Measurements from ENCODE around the gene CMIP. TPM values are rescaled to one million over a fixed set of nuclear protein-coding genes. Genes with fewer than 3 reads are reported as not detected.
"Not testable (repeated sequence)": the region's sequence is repeated elsewhere in the genome, so short reads cannot be mapped to it uniquely, and the experiment has no call there.

CMIP gene
- total RNA-seq, 1 experiment from 2014 or later = 25.7 TPM

DNA sequence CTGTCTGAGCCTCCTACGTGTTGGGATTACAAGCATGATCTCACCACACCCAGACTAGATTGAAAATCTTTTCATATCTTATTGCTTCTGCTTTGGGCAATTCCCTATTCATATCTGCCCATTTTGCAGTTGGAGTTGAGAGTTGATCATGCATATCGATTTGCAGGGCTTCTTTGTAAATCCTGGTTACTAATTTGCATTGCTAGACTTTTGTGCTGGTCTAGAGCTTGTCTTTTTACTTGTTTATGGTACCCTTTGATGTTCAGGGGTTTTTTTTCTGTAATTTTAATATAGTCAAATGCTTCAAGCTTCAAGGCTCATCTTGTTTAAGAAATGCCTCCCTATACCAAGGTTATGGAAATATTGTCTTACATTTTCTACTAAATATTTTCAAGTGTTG, 23.5 kb upstream of the CMIP start:
- H2AFZ ChIP-seq (ENCODE audit: low read length) = no peak overlapping the region
- TF ChIP-seq, protein P1, sequence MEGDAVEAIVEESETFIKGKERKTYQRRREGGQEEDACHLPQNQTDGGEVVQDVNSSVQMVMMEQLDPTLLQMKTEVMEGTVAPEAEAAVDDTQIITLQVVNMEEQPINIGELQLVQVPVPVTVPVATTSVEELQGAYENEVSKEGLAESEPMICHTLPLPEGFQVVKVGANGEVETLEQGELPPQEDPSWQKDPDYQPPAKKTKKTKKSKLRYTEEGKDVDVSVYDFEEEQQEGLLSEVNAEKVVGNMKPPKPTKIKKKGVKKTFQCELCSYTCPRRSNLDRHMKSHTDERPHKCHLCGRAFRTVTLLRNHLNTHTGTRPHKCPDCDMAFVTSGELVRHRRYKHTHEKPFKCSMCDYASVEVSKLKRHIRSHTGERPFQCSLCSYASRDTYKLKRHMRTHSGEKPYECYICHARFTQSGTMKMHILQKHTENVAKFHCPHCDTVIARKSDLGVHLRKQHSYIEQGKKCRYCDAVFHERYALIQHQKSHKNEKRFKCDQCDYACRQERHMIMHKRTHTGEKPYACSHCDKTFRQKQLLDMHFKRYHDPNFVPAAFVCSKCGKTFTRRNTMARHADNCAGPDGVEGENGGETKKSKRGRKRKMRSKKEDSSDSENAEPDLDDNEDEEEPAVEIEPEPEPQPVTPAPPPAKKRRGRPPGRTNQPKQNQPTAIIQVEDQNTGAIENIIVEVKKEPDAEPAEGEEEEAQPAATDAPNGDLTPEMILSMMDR (conservative IDR thresholded peaks at IDR 0.05; ENCODE audit: low read depth, low read length) = no peak
- no peak for TF ChIP-seq EZH2phosphoT487 (IDR thresholded peaks at IDR 0.05; ENCODE audit: borderline replicate concordance, low read length)
- no peak for TF ChIP-seq EZH2 (IDR thresholded peaks at IDR 0.05; ENCODE audit: low read length, unreplicated experiment)
- no peak overlapping the region for H3K4me3 ChIP-seq (ENCODE audit: low read length)
- H3K4me1 ChIP-seq (ENCODE audit: insufficient read depth, low read length) = no peaks in the 10 kb centered on the region
- H3K9me2 ChIP-seq (replicated peaks; ENCODE audit: low read length) = no peaks in the 10 kb centered on the region
- H3K4me2 ChIP-seq (ENCODE audit: low read length) = no peak overlapping the region
- H3K9ac ChIP-seq (ENCODE audit: low read length) = no peak overlapping the region
- no peaks in the 10 kb centered on the region for H3K9me3 ChIP-seq (ENCODE audit: low read length)
- intact Hi-C loops (cut with micrococcal nuclease) = no loop called here
- no peaks in the 10 kb centered on the region for H3F3A ChIP-seq (ENCODE audit: low read length, unreplicated experiment)
- POLR2A ChIA-PET (ENCODE audit: unreplicated experiment) = no interaction called here
- no peak for DNase-seq
- H4K20me1 ChIP-seq (ENCODE audit: low read length) = no peaks in the 10 kb centered on the region
- BruUV-seq (replicated peaks) = no TSS peak
- H3K79me2 ChIP-seq (ENCODE audit: low read length) = no peaks in the 10 kb centered on the region
- no peak for ATAC-seq
- CTCF ChIA-PET = no interaction called here
- H3K27ac ChIP-seq (ENCODE audit: low read length) = no peak overlapping the region
- no peaks in the 10 kb centered on the region for H3K27me3 ChIP-seq (ENCODE audit: low read length)
- no peaks in the 10 kb centered on the region for H3K36me3 ChIP-seq (ENCODE audit: low read depth, low read length)

DNA sequence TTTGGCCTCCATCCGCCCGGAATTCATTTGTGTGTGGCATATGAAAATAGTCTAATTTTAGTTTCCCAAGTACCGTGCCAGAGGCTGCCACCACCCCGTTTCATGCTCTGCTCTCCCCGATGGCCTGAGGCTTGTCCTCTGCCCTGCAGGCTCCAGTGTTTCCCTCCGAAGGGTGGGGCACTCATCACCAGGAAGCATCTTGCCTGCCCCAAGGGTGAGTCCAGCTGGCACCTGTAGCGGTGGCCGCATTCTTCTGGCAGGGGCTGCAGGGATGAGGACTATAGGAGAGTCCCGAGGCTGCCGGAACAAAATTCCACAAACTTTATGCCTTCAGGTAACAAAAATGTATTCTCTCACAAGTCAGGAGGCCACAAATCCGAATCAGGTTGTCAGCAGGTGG, 23.1 kb upstream of the CMIP start:
- Histone ChIP-seq H3K9ac (ENCODE audit: low read length) (no peak overlapping the region), H3K4me1 (ENCODE audit: insufficient read depth, low read length) (no peaks in the 10 kb centered on the region), H3K9me2 (replicated peaks; ENCODE audit: low read length) (no peaks in the 10 kb centered on the region), H3K79me2 (ENCODE audit: low read length) (no peaks in the 10 kb centered on the region), H3K9me3 (ENCODE audit: low read length) (no peaks in the 10 kb centered on the region), H3K4me2 (ENCODE audit: low read length) (no peak overlapping the region), H3F3A (ENCODE audit: low read length, unreplicated experiment) (no peaks in the 10 kb centered on the region), H4K20me1 (ENCODE audit: low read length) (no peaks in the 10 kb centered on the region), H3K27ac (ENCODE audit: low read length) (no peak overlapping the region), H3K27me3 (ENCODE audit: low read length) (no peaks in the 10 kb centered on the region), H2AFZ (ENCODE audit: low read length) (no peak overlapping the region), H3K4me3 (ENCODE audit: low read length) (no peak overlapping the region), H3K36me3 (ENCODE audit: low read depth, low read length) (no peaks in the 10 kb centered on the region)
- TF ChIP-seq, protein P1 (conservative IDR thresholded peaks at IDR 0.05; ENCODE audit: low read depth, low read length) = no peak
- no peak for TF ChIP-seq EZH2 (IDR thresholded peaks at IDR 0.05; ENCODE audit: low read length, unreplicated experiment)
- no peak for TF ChIP-seq EZH2phosphoT487 (IDR thresholded peaks at IDR 0.05; ENCODE audit: borderline replicate concordance, low read length)
- intact Hi-C loops (cut with micrococcal nuclease) = no loop called here
- ChIA-PET POLR2A (ENCODE audit: unreplicated experiment) (no interaction called here), CTCF (no interaction called here)
- no TSS peak for BruUV-seq (replicated peaks)
- DNase-seq (no peak), ATAC-seq (no peak)

DNA sequence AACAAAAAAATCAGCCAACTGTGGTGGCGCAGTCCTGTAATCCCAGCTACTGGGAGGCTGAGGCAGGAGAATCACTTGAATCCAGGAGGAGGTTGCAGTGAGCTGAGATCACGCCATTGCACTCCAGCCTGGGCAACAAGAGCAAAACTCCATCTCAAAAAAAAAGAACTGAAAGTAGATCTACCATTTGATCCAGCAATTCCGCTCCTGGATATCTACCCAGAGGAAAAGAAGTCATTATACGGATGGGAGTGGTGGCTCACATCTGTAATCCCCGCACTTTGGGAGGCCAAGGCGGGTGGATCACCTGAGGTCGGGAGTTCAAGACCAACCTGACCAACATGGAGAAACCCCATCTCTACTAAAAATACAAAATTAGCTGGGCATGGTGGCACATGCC, 22.5 kb upstream of the CMIP start:
- H2AFZ ChIP-seq (ENCODE audit: low read length); H3K4me2 ChIP-seq (ENCODE audit: low read length); H3K36me3 ChIP-seq (ENCODE audit: low read depth, low read length); H3F3A ChIP-seq (ENCODE audit: low read length, unreplicated experiment); H3K4me3 ChIP-seq (ENCODE audit: low read length); H3K27me3 ChIP-seq (ENCODE audit: low read length); intact Hi-C loops (cut with micrococcal nuclease); H4K20me1 ChIP-seq (ENCODE audit: low read length); H3K79me2 ChIP-seq (ENCODE audit: low read length); H3K27ac ChIP-seq (ENCODE audit: low read length); H3K4me1 ChIP-seq (ENCODE audit: insufficient read depth, low read length); ATAC-seq; POLR2A ChIA-PET (ENCODE audit: unreplicated experiment); H3K9me2 ChIP-seq (replicated peaks; ENCODE audit: low read length); H3K9me3 ChIP-seq (ENCODE audit: low read length); H3K9ac ChIP-seq (ENCODE audit: low read length); CTCF ChIA-PET; DNase-seq; BruUV-seq (replicated peaks): not testable (repeated sequence)
